Tibial nerve (tissue), 4 donors: Measurements from ENCODE around the gene DUSP28. TPM values are rescaled to one million over a fixed set of nuclear protein-coding genes. Genes with fewer than 3 reads are reported as not detected.

Experiments
- DNase-seq, 2 donors: peaks; one replicate each; pipeline ENCODE4 v3.0.0-alpha.2; 2019; ENCODE audit warnings: low spot score in 2 of 2
- H3K27ac ChIP-seq, 4 donors: fragments of 200-600 bp; sonication (generic) in 3 of 4; one replicate each; pipeline ENCODE4 v1.5.1; 2017 to 2019; ENCODE audit warnings: mild to moderate bottlenecking in 1 of 4
- H3K27me3 ChIP-seq, 2 donors: fragments of 200-600 bp; sonication (generic) in 1 of 2; one replicate each; pipeline versions ENCODE4 v1.5.1 to v1.6.0; 2017 to 2019
- H3K36me3 ChIP-seq, 3 donors: fragments of 200-600 bp; sonication (generic); one replicate each; pipeline ENCODE4 v1.5.1; 2018 to 2019
- H3K4me1 ChIP-seq, 4 donors: fragments of 200-600 bp; sonication (generic) in 3 of 4; one replicate each; pipeline ENCODE4 v1.5.1; 2017 to 2019
- H3K4me3 ChIP-seq, 4 donors: fragments of 200-600 bp; sonication (generic) in 3 of 4; one replicate each; pipeline ENCODE4 v1.5.1; 2017 to 2019; ENCODE audit warnings: mild to moderate bottlenecking in 1 of 4, moderate library complexity in 1 of 4
- H3K9me3 ChIP-seq, 4 donors: fragments of 200-600 bp; sonication (generic) in 3 of 4; one replicate each; pipeline ENCODE4 v1.5.1; 2017 to 2019
- CTCF ChIP-seq, 5 experiments: fragments of 200-600 bp in 3 of 5; fragments of 450-650 bp in 2 of 5; sonication (generic) in 3 of 5; IDR thresholded peaks; one replicate each; pipeline ENCODE4 v1.5.1; 2016 to 2019; ENCODE audit warnings: antibody characterized with exemption in 5 of 5, mild to moderate bottlenecking in 3 of 5, moderate library complexity in 2 of 5
- EP300 ChIP-seq, 2 donors: sonication (generic); formaldehyde crosslinking; IDR thresholded peaks; one replicate each; pipeline ENCODE4 v1.6.1; 2017; ENCODE audit warnings: antibody characterized with exemption in 2 of 2, mild to moderate bottlenecking in 1 of 2
- POLR2A ChIP-seq, 2 donors: fragments of 450-650 bp; IDR thresholded peaks; one replicate each; pipeline ENCODE4 v1.6.1; 2017; ENCODE audit warnings: antibody characterized with exemption in 2 of 2, mild to moderate bottlenecking in 2 of 2, moderate library complexity in 2 of 2
- WGBS, 2 donors: methylation state at CpG; one replicate each; pipeline ENCODE4 v1.1.5; 2018; 5-methylcytosine and 5-hydroxymethylcytosine counted together
- total RNA-seq, 4 donors: library from RNA; depleted of rRNA; stranded (reverse); fragments of >200 nt; gene quantifications; one replicate each; pipeline ENCODE4 v1.1.0, GENCODE V29; 2016

Gene DUSP28
- total RNA-seq, 4 donors from 2014 or later = 4.5 to 16.1 (median 7.2) TPM

GRCh38 chr2:240600451-240600961, 40.3 kb downstream of the DUSP28 start:
- Histone ChIP-seq H3K27me3 (no peaks in the 10 kb centered on the region), H3K4me3 (no peak overlapping the region), H3K9me3 (no peaks in the 10 kb centered on the region), H3K27ac (no peak overlapping the region), H3K4me1 (peaks cover 0 to 19% (median 3%) of the 10 kb centered on the region in 4 donors), H3K36me3 (peaks cover 0 to 74% (median 11%) of the 10 kb centered on the region in 3 donors)
- 93 to 95% methylated on average over 13 to 15 of the region's 16 CpGs for WGBS, 2 donors
- DNase-seq = peak in 1 of 2 donors; percentile 8
- TF ChIP-seq CTCF (IDR thresholded peaks at IDR 0.05) (no peak), EP300 (IDR thresholded peaks at IDR 0.05) (no peak), POLR2A (IDR thresholded peaks at IDR 0.05) (no peak)

- DNase-seq = peak in 1 of 2 donors; percentile 10
- Histone ChIP-seq H3K36me3 (peaks cover 0 to 67% (median 11%) of the 10 kb centered on the region in 3 donors), H3K27me3 (no peaks in the 10 kb centered on the region), H3K4me1 (peaks cover 0 to 15% (median 3%) of the 10 kb centered on the region in 4 donors), H3K27ac (no peak overlapping the region), H3K9me3 (no peaks in the 10 kb centered on the region), H3K4me3 (no peak overlapping the region)
- WGBS, 2 donors = 81 to 85% methylated on average over 18 to 20 of the region's 20 CpGs
- TF ChIP-seq POLR2A (IDR thresholded peaks at IDR 0.05) = no peak
- no peak for TF ChIP-seq CTCF (IDR thresholded peaks at IDR 0.05)
- no peak for TF ChIP-seq EP300 (IDR thresholded peaks at IDR 0.05)
Observed at GRCh38 chr2:240601061-240601830, 41.1 kb downstream of the DUSP28 start.

- Histone ChIP-seq H3K9me3 (no peaks in the 10 kb centered on the region), H3K36me3 (peaks cover 0 to 61% (median 11%) of the 10 kb centered on the region in 3 donors), H3K4me3 (no peak overlapping the region), H3K27ac (no peak overlapping the region), H3K4me1 (peaks cover 0 to 14% (median 3%) of the 10 kb centered on the region in 4 donors), H3K27me3 (no peaks in the 10 kb centered on the region)
- WGBS, 2 donors = 87 to 94% methylated on average over 8 to 10 of the region's 11 CpGs
- TF ChIP-seq POLR2A (IDR thresholded peaks at IDR 0.05) (no peak), CTCF (IDR thresholded peaks at IDR 0.05) (no peak), EP300 (IDR thresholded peaks at IDR 0.05) (no peak)
- peak in 1 of 2 donors; percentile 6 for DNase-seq
Observed at GRCh38 chr2:240601831-240602160, 41.6 kb downstream of the DUSP28 start.

GRCh38 chr2:240602266-240603050, 42.3 kb downstream of the DUSP28 start:
- no peak for TF ChIP-seq EP300 (IDR thresholded peaks at IDR 0.05)
- no peak for TF ChIP-seq CTCF (IDR thresholded peaks at IDR 0.05)
- no peak for TF ChIP-seq POLR2A (IDR thresholded peaks at IDR 0.05)
- H3K4me1 ChIP-seq = peaks cover 0 to 14% (median 3%) of the 10 kb centered on the region in 4 donors
- H3K4me3 ChIP-seq = no peak overlapping the region
- H3K9me3 ChIP-seq = no peaks in the 10 kb centered on the region
- WGBS, 2 donors = 91 to 93% methylated on average over 27 to 30 of the region's 32 CpGs
- DNase-seq = peak in 1 of 2 donors; percentile 4
- H3K27ac ChIP-seq = no peak overlapping the region
- no peaks in the 10 kb centered on the region for H3K27me3 ChIP-seq
- H3K36me3 ChIP-seq = peaks cover 0 to 55% (median 11%) of the 10 kb centered on the region in 3 donors
